Epithelial cell of umbilical artery (primary cell): ENCODE measurements around the gene KRTAP19-5. TPM values are rescaled to one million over a fixed set of nuclear protein-coding genes. Genes with fewer than 3 reads are reported as not detected.

Experiments used
- total RNA-seq: library from RNA; depleted of rRNA; stranded (reverse); fragments of >200 nt; gene quantifications from 2 replicates; pipeline ENCODE4 v1.2.3, GENCODE V29; 2014

Gene KRTAP19-5
- not detected in 2 replicates for total RNA-seq

DNA sequence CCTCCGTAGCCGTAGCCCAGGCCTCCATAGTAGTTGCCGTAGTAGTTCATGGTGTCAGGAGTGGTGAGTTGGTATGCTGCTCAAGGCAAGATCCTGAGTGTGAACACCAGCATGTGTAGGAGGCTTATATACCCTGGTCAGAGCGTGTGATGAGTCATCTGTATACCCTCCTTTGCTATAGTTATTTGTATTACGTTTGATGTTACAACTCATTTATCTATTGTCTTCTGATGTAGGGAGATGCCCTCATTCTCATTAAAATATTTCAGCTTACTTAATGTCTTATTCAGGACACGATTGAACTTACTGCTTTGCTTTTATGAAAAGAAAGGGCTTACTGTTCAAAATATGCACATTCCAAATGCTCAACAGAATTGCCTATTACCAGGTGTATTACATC is at the start of gene KRTAP19-5:
Gene KRTAP19-5 (minus strand): TSS at position 101 of the 400 bp plus-strand sequence. CDS start 51 bp downstream, at position 50.

GRCh38 chr21:30541764-30542163 is 39.8 kb upstream of the KRTAP19-5 start, which contains the start of gene KRTAP19-6:
TSS of gene KRTAP19-6 (minus strand) at chr21:30541864. CDS start at chr21:30541833, 31 bp downstream.

DNA sequence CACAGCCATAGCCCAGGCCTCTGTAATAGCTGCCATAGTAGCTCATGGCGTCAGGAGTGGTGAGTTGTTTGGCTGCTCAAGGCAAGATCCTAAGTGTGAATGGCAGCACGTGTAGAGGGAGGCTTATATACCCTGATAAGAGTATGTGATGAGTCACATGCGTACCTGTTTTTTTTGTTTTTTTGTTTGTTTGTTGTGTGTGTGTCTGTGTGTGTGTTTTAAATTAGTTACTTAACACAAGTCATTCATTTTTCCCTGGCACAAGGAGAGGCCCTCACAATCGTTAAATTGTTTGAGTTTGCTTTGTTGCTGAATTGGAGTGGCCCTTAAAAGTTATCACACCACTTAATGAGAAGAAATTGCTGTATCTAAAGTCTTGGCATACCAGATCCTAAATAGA is 4.9 kb downstream of the KRTAP19-5 start, which contains the start of gene KRTAP19-4:
Gene KRTAP19-4 (minus strand): TSS at position 101 of the 400 bp plus-strand sequence. CDS start 55 bp downstream, at position 46.

DNA sequence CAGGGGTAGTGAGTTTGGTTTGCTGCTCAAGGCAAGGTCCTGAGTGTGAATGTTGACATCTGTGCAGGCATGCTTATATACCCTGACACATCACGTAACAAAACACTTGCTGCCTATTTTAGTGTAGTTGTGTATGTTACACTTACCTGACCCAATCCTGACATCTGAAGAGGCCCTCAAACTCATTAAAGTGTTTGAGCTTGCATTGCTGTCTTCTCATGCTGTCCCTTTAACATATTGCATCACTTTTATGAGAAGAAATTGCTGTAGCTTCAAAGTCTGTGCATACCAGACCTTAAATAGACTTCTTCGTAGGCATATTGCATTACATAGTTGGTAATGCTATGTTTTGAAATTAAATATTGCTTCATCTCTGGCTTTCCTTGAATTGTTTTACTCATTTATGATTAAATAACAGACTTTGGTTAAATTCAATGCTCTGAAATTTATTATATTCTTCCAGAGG is 9.9 kb downstream of the KRTAP19-5 start, which contains the start of gene KRTAP19-3:
Gene KRTAP19-3 (minus strand): TSS at position 51 of the 466 bp plus-strand sequence. CDS start 56 bp downstream, outside the sequence.

DNA sequence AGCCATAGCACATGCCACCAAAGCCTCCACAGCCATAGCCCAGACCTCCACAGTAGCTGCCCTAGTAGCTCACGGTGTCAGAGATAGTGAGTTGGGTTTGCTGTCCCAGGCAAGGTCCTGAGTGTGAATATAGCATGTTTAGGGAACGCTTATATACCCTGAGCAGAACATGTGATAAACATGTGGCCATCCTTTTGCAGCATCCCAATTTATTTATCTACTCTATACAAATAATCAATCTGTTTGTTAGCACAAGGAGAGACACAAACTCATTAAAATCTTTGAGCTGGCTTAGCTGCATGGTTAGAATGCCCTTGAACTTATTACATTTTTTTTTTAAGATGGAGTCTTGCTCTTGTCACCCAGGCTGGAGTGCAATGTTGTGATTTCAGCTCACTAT is 14.6 kb downstream of the KRTAP19-5 start, which contains the start of gene KRTAP19-2:
Gene KRTAP19-2 (minus strand): TSS at position 101 of the 400 bp plus-strand sequence. CDS start 88 bp downstream, at position 13.

DNA sequence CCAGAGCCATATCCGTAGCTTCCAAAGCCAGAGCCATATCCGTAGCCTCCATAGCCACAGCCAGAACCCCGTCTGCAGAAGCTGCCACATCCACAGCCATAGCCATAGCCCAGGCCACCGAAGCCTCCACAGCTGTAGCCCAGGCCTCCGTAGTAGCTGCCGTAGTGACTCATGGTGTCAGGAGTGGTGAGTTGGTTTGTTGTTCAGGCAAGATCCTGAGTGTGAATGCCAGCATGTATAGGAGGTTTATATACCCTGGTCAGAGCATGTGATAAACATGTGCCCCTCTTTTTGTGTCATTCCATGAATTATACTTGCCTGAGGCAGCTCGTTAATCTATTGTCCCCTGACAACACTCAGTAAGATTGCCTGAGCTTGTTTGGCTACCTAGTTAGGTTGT is 21.8 kb downstream of the KRTAP19-5 start, which contains the start of gene KRTAP19-1:
Gene KRTAP19-1 (minus strand): TSS at position 223 of the 400 bp plus-strand sequence. CDS start 50 bp downstream, at position 173.

Other genes starting within 250 kb of the KRTAP19-5 start
- gene KRTAP24-1, start 219.2 kb downstream of the KRTAP19-5 start, total RNA-seq, result not detected in 2 replicates
- gene KRTAP25-1, start 212.6 kb downstream of the KRTAP19-5 start, total RNA-seq, result not detected in 2 replicates
- gene KRTAP26-1, start 181.8 kb downstream of the KRTAP19-5 start, total RNA-seq, result not detected in 2 replicates
- gene KRTAP27-1, start 164.4 kb downstream of the KRTAP19-5 start, total RNA-seq, result not detected in 2 replicates
- not detected in 2 replicates for gene KRTAP23-1, start 153.5 kb downstream of the KRTAP19-5 start, total RNA-seq
- gene KRTAP13-2, start 129.9 kb downstream of the KRTAP19-5 start, total RNA-seq, result not detected in 2 replicates
- gene KRTAP13-1, start 106.1 kb downstream of the KRTAP19-5 start, total RNA-seq, result not detected in 2 replicates
- not detected in 2 replicates for gene KRTAP13-3, start 76.2 kb downstream of the KRTAP19-5 start, total RNA-seq
- gene KRTAP13-4, start 71.9 kb downstream of the KRTAP19-5 start, total RNA-seq, result not detected in 2 replicates
- gene KRTAP15-1, start 61.9 kb downstream of the KRTAP19-5 start, total RNA-seq, result not detected in 2 replicates
- gene KRTAP19-1, start 21.8 kb downstream of the KRTAP19-5 start, total RNA-seq, result not detected in 2 replicates
- gene KRTAP19-2, start 14.7 kb downstream of the KRTAP19-5 start, total RNA-seq, result not detected in 2 replicates
- not detected in 2 replicates for gene KRTAP19-3, start 10.1 kb downstream of the KRTAP19-5 start, total RNA-seq
- not detected in 2 replicates for gene KRTAP19-4, start 5.0 kb downstream of the KRTAP19-5 start, total RNA-seq
- gene KRTAP19-6, start 39.7 kb upstream of the KRTAP19-5 start, total RNA-seq, result not detected in 2 replicates
- gene KRTAP19-7, start 59.2 kb upstream of the KRTAP19-5 start, total RNA-seq, result not detected in 2 replicates
- not detected in 2 replicates for gene KRTAP22-2, start 88.3 kb upstream of the KRTAP19-5 start, total RNA-seq
- not detected in 2 replicates for gene KRTAP6-3, start 90.3 kb upstream of the KRTAP19-5 start, total RNA-seq
- not detected in 2 replicates for gene KRTAP6-2, start 96.8 kb upstream of the KRTAP19-5 start, total RNA-seq
- not detected in 2 replicates for gene KRTAP22-1, start 98.9 kb upstream of the KRTAP19-5 start, total RNA-seq
- gene KRTAP6-1, start 111.8 kb upstream of the KRTAP19-5 start, total RNA-seq, result not detected in 2 replicates
- gene KRTAP20-1, start 114.3 kb upstream of the KRTAP19-5 start, total RNA-seq, result not detected in 2 replicates
- not detected in 2 replicates for gene KRTAP20-4, start 118.5 kb upstream of the KRTAP19-5 start, total RNA-seq
- gene KRTAP20-2, start 133.1 kb upstream of the KRTAP19-5 start, total RNA-seq, result not detected in 2 replicates
- not detected in 2 replicates for gene KRTAP20-3, start 140.7 kb upstream of the KRTAP19-5 start, total RNA-seq
- not detected in 2 replicates for gene KRTAP21-3, start 216.6 kb upstream of the KRTAP19-5 start, total RNA-seq
- not detected in 2 replicates for gene KRTAP21-2, start 245.1 kb upstream of the KRTAP19-5 start, total RNA-seq